ENCODE measurements around the gene PAQR9.

PAQR9 gene

GRCh38 chr3:142983318-142983717, 19.8 kb upstream of the PAQR9 start:
- Histone ChIP-seq H4K20me1 (ENCODE audit: low read depth, low read length) (no peaks in the 10 kb centered on the region), H3K27me3 (ENCODE audit: low read length) (no peaks in the 10 kb centered on the region), H3K79me2 (ENCODE audit: insufficient read depth, low read length) (no peaks in the 10 kb centered on the region), H3K4me2 (ENCODE audit: low read depth, low read length, poor library complexity, severe bottlenecking) (no peak overlapping the region), H3K9me2 (replicated peaks; ENCODE audit: insufficient read depth, low read length) (no peaks in the 10 kb centered on the region), H3K4me3 (ENCODE audit: insufficient read depth, low read length, poor library complexity, severe bottlenecking) (no peak overlapping the region), H2AFZ (ENCODE audit: low read depth, low read length, severe bottlenecking) (no peak overlapping the region), H3K9me3 (ENCODE audit: insufficient read depth, low read length) (no peaks in the 10 kb centered on the region), H3K9ac (ENCODE audit: low read length) (no peak overlapping the region), H3F3A (ENCODE audit: insufficient read depth) (no peaks in the 10 kb centered on the region), H3K36me3 (ENCODE audit: low read length) (no peaks in the 10 kb centered on the region), H3K27ac (ENCODE audit: low read depth, low read length) (no peak overlapping the region)
- TF ChIP-seq CTCF (IDR thresholded peaks at IDR 0.05; ENCODE audit: insufficient read depth, low read length, poor library complexity, severe bottlenecking) = no peak
- TF ChIP-seq EZH2phosphoT487 (conservative IDR thresholded peaks at IDR 0.05; ENCODE audit: low read length) = no peak

GRCh38 chr3:142982038-142982773, 18.7 kb upstream of the PAQR9 start:
- Histone ChIP-seq H2AFZ (ENCODE audit: low read depth, low read length, severe bottlenecking) (no peak overlapping the region), H3K27ac (ENCODE audit: low read depth, low read length) (no peak overlapping the region), H3K9ac (ENCODE audit: low read length) (no peak overlapping the region)

GRCh38 chr3:142981108-142981507, 17.6 kb upstream of the PAQR9 start:
- H3K9me3 ChIP-seq (ENCODE audit: insufficient read depth, low read length) = no peaks in the 10 kb centered on the region
- no peaks in the 10 kb centered on the region for H4K20me1 ChIP-seq (ENCODE audit: low read depth, low read length)
- no peaks in the 10 kb centered on the region for H3F3A ChIP-seq (ENCODE audit: insufficient read depth)
- no peak overlapping the region for H3K9ac ChIP-seq (ENCODE audit: low read length)
- H2AFZ ChIP-seq (ENCODE audit: low read depth, low read length, severe bottlenecking) = no peak overlapping the region
- no peak overlapping the region for H3K4me2 ChIP-seq (ENCODE audit: low read depth, low read length, poor library complexity, severe bottlenecking)
- H3K4me3 ChIP-seq (ENCODE audit: insufficient read depth, low read length, poor library complexity, severe bottlenecking) = no peak overlapping the region
- no peaks in the 10 kb centered on the region for H3K27me3 ChIP-seq (ENCODE audit: low read length)
- no peaks in the 10 kb centered on the region for H3K36me3 ChIP-seq (ENCODE audit: low read length)
- H3K27ac ChIP-seq (ENCODE audit: low read depth, low read length) = no peak overlapping the region
- TF ChIP-seq CTCF (IDR thresholded peaks at IDR 0.05; ENCODE audit: insufficient read depth, low read length, poor library complexity, severe bottlenecking) (no peak), EZH2phosphoT487 (conservative IDR thresholded peaks at IDR 0.05; ENCODE audit: low read length) (no peak)
- H3K79me2 ChIP-seq (ENCODE audit: insufficient read depth, low read length) = no peaks in the 10 kb centered on the region
- H3K9me2 ChIP-seq (replicated peaks; ENCODE audit: insufficient read depth, low read length) = no peaks in the 10 kb centered on the region

More at GRCh38 chr3:142982038-142982773, 18.7 kb upstream of the PAQR9 start:
- H3K27me3 ChIP-seq (ENCODE audit: low read length) = no peaks in the 10 kb centered on the region
- H3K79me2 ChIP-seq (ENCODE audit: insufficient read depth, low read length) = no peaks in the 10 kb centered on the region
- no peaks in the 10 kb centered on the region for H3K36me3 ChIP-seq (ENCODE audit: low read length)
- no peaks in the 10 kb centered on the region for H3F3A ChIP-seq (ENCODE audit: insufficient read depth)
- no peaks in the 10 kb centered on the region for H3K9me3 ChIP-seq (ENCODE audit: insufficient read depth, low read length)
- TF ChIP-seq EZH2phosphoT487 (conservative IDR thresholded peaks at IDR 0.05; ENCODE audit: low read length) (no peak), CTCF (IDR thresholded peaks at IDR 0.05; ENCODE audit: insufficient read depth, low read length, poor library complexity, severe bottlenecking) (no peak)
- H3K9me2 ChIP-seq (replicated peaks; ENCODE audit: insufficient read depth, low read length) = no peaks in the 10 kb centered on the region
- H3K4me3 ChIP-seq (ENCODE audit: insufficient read depth, low read length, poor library complexity, severe bottlenecking) = no peak overlapping the region
- no peak overlapping the region for H3K4me2 ChIP-seq (ENCODE audit: low read depth, low read length, poor library complexity, severe bottlenecking)
- H4K20me1 ChIP-seq (ENCODE audit: low read depth, low read length) = no peaks in the 10 kb centered on the region

Data from SU-DHL-6 (cell line).